GM23338 (cell line): ENCODE results near the gene L3MBTL4. TPM values are rescaled to one million over a fixed set of nuclear protein-coding genes. Genes with fewer than 3 reads are reported as not detected.

ENCODE experiments used
- ATAC-seq: fragments of 200-7000 bp; cut with Tn5 transposase; 3 replicates; pipeline ENCODE4 v1.9.1; 2020
- DNase-seq: peaks from one replicate; pipeline ENCODE4 v3.0.0-alpha.2; 2015; ENCODE audit warnings: low spot score
- H2AFZ ChIP-seq: fragments of 200-600 bp; sonication (generic); 2 replicates; pipeline ENCODE4 v1.8.0; 2016; ENCODE audit warnings: antibody characterized with exemption, mild to moderate bottlenecking, moderate library complexity
- H3F3A ChIP-seq: fragments of 200-600 bp; sonication (generic); replicated peaks from 2 replicates; pipeline ENCODE4 v1.8.0; 2017; ENCODE audit warnings: antibody characterized with exemption, mixed run types, low read depth
- H3K27ac ChIP-seq: fragments of 200-600 bp; sonication (generic); 2 replicates; pipeline ENCODE4 v1.6.1; 2016; ENCODE audit warnings: low read depth
- H3K27me3 ChIP-seq: fragments of 200-600 bp; sonication (generic); 2 replicates; pipeline ENCODE4 v1.8.0; 2016; ENCODE audit warnings: mild to moderate bottlenecking, mixed run types, moderate library complexity; ENCODE audit not compliant: insufficient read depth
- H3K36me3 ChIP-seq: fragments of 200-600 bp; sonication (generic); 2 replicates; pipeline ENCODE4 v1.8.0; 2016; ENCODE audit warnings: mild to moderate bottlenecking; ENCODE audit not compliant: insufficient read depth
- H3K4me1 ChIP-seq: fragments of 200-600 bp; sonication (generic); 2 replicates; pipeline ENCODE4 v1.8.0; 2016; ENCODE audit warnings: mild to moderate bottlenecking, moderate library complexity; ENCODE audit not compliant: insufficient read depth
- H3K4me2 ChIP-seq: fragments of 200-600 bp; sonication (generic); 2 replicates; pipeline ENCODE4 v1.7.1; 2017; ENCODE audit warnings: mixed run types
- H3K4me3 ChIP-seq: fragments of 200-600 bp; sonication (generic); 2 replicates; pipeline ENCODE4 v1.6.1; 2016; ENCODE audit warnings: mixed run types
- H3K79me2 ChIP-seq: fragments of 200-600 bp; sonication (generic); replicated peaks from 2 replicates; pipeline ENCODE4 v1.8.0; 2017; ENCODE audit warnings: mild to moderate bottlenecking; ENCODE audit not compliant: insufficient read depth
- H3K9me2 ChIP-seq: fragments of 200-600 bp; sonication (generic); 2 replicates; pipeline ENCODE4 v1.8.0; 2017; ENCODE audit not compliant: insufficient read depth
- H4K20me1 ChIP-seq: fragments of 200-600 bp; sonication (generic); replicated peaks from 2 replicates; pipeline ENCODE4 v1.8.0; 2017; ENCODE audit warnings: mild to moderate bottlenecking; ENCODE audit not compliant: insufficient read depth
- H3K27ac Mint-ChIP-seq: 2 replicates; pipeline ENCODE4 v1.8.0; 2020; ENCODE audit warnings: inconsistent platforms, mild to moderate bottlenecking, moderate library complexity, mixed read lengths
- H3K27me3 Mint-ChIP-seq: 3 replicates; pipeline ENCODE4 v1.8.0; 2022; ENCODE audit warnings: low read depth, mild to moderate bottlenecking, moderate library complexity, mixed read lengths, inconsistent platforms; ENCODE audit not compliant: insufficient read depth, poor library complexity
- H3K36me3 Mint-ChIP-seq: 3 replicates; pipeline ENCODE4 v1.8.0; 2021; ENCODE audit warnings: low read depth, mild to moderate bottlenecking, inconsistent platforms, moderate library complexity, mixed read lengths
- H3K4me1 Mint-ChIP-seq: 3 replicates; pipeline ENCODE4 v1.8.0; 2020; ENCODE audit warnings: mild to moderate bottlenecking, inconsistent platforms, mixed read lengths
- H3K4me3 Mint-ChIP-seq: 3 replicates; pipeline ENCODE4 v1.8.0; 2021; ENCODE audit warnings: moderate library complexity, mild to moderate bottlenecking, inconsistent platforms, mixed read lengths
- H3K9me3 Mint-ChIP-seq: 3 replicates; pipeline ENCODE4 v1.8.0; 2020; ENCODE audit warnings: moderate library complexity, mild to moderate bottlenecking, inconsistent platforms, mixed read lengths
- CREB1 ChIP-seq: fragments of 250-450 bp; sonication (Bioruptor Pico); IDR thresholded peaks from 2 replicates; pipeline ENCODE4 v1.5.0; 2020; ENCODE audit warnings: low read depth, mild to moderate bottlenecking, moderate library complexity
- CTCF ChIP-seq, 2 experiments: fragments of 200-600 bp in 1 of 2; sonication (generic) in 1 of 2; conservative IDR thresholded peaks; 2 replicates each; pipeline versions ENCODE4 v1.5.1 to v1.6.1; 2016 to 2017; ENCODE audit warnings: antibody characterized with exemption in 2 of 2, low read depth in 2 of 2, mild to moderate bottlenecking in 2 of 2, moderate library complexity in 1 of 2
- EZH2phosphoT487 ChIP-seq: fragments of 200-600 bp; sonication (generic); IDR thresholded peaks from one replicate; pipeline ENCODE4 v1.8.1; 2018; ENCODE audit warnings: antibody characterized with exemption; ENCODE audit not compliant: unreplicated experiment
- JUNB ChIP-seq: IDR thresholded peaks from one replicate; pipeline ENCODE4 v1.6.1; 2016; ENCODE audit warnings: antibody characterized with exemption; ENCODE audit not compliant: unreplicated experiment
- POLR2AphosphoS5 ChIP-seq: IDR thresholded peaks from 2 replicates; pipeline ENCODE4 v1.6.1; 2016; ENCODE audit warnings: antibody characterized with exemption, low read depth
- STAT1 ChIP-seq: IDR thresholded peaks from one replicate; pipeline ENCODE4 v1.6.1; 2016; ENCODE audit warnings: antibody characterized with exemption; ENCODE audit not compliant: unreplicated experiment
- ZNF114 ChIP-seq: fragments of 250-450 bp; sonication (Bioruptor Pico); IDR thresholded peaks from 2 replicates; pipeline ENCODE4 v1.5.0; 2020; ENCODE audit warnings: mild to moderate bottlenecking, moderate library complexity
- polyA plus RNA-seq: library from polyadenylated mRNA; unstranded; fragments of >200 nt; fragmentation: Nextera tagmentation; extraction: Ambion mirVana; gene quantifications from 2 replicates; pipeline ENCODE4 v1.2.1, GENCODE V29; 2016
- total RNA-seq: library from RNA; depleted of rRNA; stranded (reverse); fragments of >200 nt; shearing (Covaris generic); gene quantifications from 2 replicates; pipeline ENCODE4 v1.2.3, GENCODE V29; 2014
- TF ChIP-seq, protein P1 (sequence below): fragments of 250-450 bp; sonication (Bioruptor Pico); IDR thresholded peaks from 2 replicates; pipeline ENCODE4 v1.5.0; 2020; ENCODE audit warnings: mild to moderate bottlenecking, moderate library complexity
- TF ChIP-seq, protein P2 (sequence below): IDR thresholded peaks from one replicate; pipeline ENCODE4 v1.6.1; 2018; ENCODE audit warnings: antibody characterized with exemption; ENCODE audit not compliant: unreplicated experiment
- TF ChIP-seq, protein P3 (sequence below): IDR thresholded peaks from 2 replicates; pipeline ENCODE4 v1.6.1; 2016; ENCODE audit warnings: antibody characterized with exemption

The L3MBTL4 gene
- total and polyA plus RNA-seq, 2 experiments from 2014 or later, result 0.48 to 2.8 TPM

DNA sequence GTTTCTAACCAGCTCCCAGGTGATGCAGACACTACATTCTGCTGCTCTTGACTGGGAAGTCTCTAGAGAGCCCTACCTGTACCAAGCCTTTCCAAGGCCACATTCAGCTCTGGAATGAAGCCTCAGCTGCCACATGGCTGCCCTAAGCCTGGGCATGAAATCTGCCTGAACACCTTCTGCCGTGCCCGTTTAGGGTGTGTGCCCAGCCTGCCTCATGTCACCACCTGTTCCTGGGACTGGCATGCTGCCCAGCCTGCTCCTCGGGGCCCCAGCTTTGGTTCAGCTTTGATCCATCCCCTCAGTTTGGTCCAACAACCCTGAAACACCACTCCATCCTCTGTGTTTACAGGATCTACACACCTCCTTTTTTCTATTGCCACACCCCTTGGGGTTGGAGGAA lies 210.9 kb downstream of the L3MBTL4 start:
- no peak overlapping the region for H2AFZ ChIP-seq
- Mint-ChIP-seq H3K4me3 (no peak overlapping the region), H3K36me3 (no peaks in the 10 kb centered on the region), H3K4me1 (peaks cover 6% of the 10 kb centered on the region), H3K27ac (no peak overlapping the region), H3K9me3 (no peaks in the 10 kb centered on the region), H3K27me3 (no peaks in the 10 kb centered on the region)
- no peak overlapping the region for H3K4me2 ChIP-seq
- H3K4me1 ChIP-seq, result no peaks in the 10 kb centered on the region
- no peaks in the 10 kb centered on the region for H3K27me3 ChIP-seq
- no peaks in the 10 kb centered on the region for H3F3A ChIP-seq
- H3K36me3 ChIP-seq, result no peaks in the 10 kb centered on the region
- no peak for DNase-seq
- no peak for ATAC-seq
- no peak overlapping the region for H3K27ac ChIP-seq
- no peaks in the 10 kb centered on the region for H3K79me2 ChIP-seq
- no peak for TF ChIP-seq JUNB
- H3K4me3 ChIP-seq, result no peak overlapping the region
- H4K20me1 ChIP-seq, result no peaks in the 10 kb centered on the region
- H3K9me2 ChIP-seq, result peaks cover 3% of the 10 kb centered on the region; the same call in 1 of the 2 replicates

- H3K27me3 ChIP-seq, result no peaks in the 10 kb centered on the region
- no peaks in the 10 kb centered on the region for H4K20me1 ChIP-seq
- DNase-seq, result no peak
- no peak overlapping the region for H3K27ac ChIP-seq
- Mint-ChIP-seq H3K4me1 (peaks cover 6% of the 10 kb centered on the region), H3K4me3 (no peak overlapping the region), H3K36me3 (no peaks in the 10 kb centered on the region), H3K9me3 (no peaks in the 10 kb centered on the region), H3K27me3 (no peaks in the 10 kb centered on the region), H3K27ac (no peak overlapping the region)
- no peaks in the 10 kb centered on the region for H3K79me2 ChIP-seq
- H3K36me3 ChIP-seq, result no peaks in the 10 kb centered on the region
- no peaks in the 10 kb centered on the region for H3K4me1 ChIP-seq
- ATAC-seq, result no peak
- no peak overlapping the region for H3K4me3 ChIP-seq
- no peaks in the 10 kb centered on the region for H3F3A ChIP-seq
- no peak overlapping the region for H3K4me2 ChIP-seq
- H2AFZ ChIP-seq, result no peak overlapping the region
- peaks cover 3% of the 10 kb centered on the region; the same call in 1 of the 2 replicates for H3K9me2 ChIP-seq
- TF ChIP-seq, protein P1, sequence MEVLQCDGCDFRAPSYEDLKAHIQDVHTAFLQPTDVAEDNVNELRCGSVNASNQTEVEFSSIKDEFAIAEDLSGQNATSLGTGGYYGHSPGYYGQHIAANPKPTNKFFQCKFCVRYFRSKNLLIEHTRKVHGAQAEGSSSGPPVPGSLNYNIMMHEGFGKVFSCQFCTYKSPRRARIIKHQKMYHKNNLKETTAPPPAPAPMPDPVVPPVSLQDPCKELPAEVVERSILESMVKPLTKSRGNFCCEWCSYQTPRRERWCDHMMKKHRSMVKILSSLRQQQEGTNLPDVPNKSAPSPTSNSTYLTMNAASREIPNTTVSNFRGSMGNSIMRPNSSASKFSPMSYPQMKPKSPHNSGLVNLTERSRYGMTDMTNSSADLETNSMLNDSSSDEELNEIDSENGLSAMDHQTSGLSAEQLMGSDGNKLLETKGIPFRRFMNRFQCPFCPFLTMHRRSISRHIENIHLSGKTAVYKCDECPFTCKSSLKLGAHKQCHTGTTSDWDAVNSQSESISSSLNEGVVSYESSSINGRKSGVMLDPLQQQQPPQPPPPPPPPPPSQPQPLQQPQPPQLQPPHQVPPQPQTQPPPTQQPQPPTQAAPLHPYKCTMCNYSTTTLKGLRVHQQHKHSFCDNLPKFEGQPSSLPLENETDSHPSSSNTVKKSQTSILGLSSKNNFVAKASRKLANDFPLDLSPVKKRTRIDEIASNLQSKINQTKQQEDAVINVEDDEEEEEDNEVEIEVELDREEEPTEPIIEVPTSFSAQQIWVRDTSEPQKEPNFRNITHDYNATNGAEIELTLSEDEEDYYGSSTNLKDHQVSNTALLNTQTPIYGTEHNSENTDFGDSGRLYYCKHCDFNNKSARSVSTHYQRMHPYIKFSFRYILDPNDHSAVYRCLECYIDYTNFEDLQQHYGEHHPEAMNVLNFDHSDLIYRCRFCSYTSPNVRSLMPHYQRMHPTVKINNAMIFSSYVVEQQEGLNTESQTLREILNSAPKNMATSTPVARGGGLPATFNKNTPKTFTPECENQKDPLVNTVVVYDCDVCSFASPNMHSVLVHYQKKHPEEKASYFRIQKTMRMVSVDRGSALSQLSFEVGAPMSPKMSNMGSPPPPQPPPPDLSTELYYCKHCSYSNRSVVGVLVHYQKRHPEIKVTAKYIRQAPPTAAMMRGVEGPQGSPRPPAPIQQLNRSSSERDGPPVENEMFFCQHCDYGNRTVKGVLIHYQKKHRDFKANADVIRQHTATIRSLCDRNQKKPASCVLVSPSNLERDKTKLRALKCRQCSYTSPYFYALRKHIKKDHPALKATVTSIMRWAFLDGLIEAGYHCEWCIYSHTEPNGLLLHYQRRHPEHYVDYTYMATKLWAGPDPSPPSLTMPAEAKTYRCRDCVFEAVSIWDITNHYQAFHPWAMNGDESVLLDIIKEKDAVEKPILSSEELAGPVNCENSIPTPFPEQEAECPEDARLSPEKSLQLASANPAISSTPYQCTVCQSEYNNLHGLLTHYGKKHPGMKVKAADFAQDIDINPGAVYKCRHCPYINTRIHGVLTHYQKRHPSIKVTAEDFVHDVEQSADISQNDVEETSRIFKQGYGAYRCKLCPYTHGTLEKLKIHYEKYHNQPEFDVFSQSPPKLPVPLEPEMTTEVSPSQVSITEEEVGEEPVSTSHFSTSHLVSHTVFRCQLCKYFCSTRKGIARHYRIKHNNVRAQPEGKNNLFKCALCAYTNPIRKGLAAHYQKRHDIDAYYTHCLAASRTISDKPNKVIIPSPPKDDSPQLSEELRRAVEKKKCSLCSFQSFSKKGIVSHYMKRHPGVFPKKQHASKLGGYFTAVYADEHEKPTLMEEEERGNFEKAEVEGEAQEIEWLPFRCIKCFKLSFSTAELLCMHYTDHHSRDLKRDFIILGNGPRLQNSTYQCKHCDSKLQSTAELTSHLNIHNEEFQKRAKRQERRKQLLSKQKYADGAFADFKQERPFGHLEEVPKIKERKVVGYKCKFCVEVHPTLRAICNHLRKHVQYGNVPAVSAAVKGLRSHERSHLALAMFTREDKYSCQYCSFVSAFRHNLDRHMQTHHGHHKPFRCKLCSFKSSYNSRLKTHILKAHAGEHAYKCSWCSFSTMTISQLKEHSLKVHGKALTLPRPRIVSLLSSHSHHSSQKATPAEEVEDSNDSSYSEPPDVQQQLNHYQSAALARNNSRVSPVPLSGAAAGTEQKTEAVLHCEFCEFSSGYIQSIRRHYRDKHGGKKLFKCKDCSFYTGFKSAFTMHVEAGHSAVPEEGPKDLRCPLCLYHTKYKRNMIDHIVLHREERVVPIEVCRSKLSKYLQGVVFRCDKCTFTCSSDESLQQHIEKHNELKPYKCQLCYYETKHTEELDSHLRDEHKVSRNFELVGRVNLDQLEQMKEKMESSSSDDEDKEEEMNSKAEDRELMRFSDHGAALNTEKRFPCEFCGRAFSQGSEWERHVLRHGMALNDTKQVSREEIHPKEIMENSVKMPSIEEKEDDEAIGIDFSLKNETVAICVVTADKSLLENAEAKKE (CRISPR knock-in tag), result no peak
- TF ChIP-seq, protein P2, sequence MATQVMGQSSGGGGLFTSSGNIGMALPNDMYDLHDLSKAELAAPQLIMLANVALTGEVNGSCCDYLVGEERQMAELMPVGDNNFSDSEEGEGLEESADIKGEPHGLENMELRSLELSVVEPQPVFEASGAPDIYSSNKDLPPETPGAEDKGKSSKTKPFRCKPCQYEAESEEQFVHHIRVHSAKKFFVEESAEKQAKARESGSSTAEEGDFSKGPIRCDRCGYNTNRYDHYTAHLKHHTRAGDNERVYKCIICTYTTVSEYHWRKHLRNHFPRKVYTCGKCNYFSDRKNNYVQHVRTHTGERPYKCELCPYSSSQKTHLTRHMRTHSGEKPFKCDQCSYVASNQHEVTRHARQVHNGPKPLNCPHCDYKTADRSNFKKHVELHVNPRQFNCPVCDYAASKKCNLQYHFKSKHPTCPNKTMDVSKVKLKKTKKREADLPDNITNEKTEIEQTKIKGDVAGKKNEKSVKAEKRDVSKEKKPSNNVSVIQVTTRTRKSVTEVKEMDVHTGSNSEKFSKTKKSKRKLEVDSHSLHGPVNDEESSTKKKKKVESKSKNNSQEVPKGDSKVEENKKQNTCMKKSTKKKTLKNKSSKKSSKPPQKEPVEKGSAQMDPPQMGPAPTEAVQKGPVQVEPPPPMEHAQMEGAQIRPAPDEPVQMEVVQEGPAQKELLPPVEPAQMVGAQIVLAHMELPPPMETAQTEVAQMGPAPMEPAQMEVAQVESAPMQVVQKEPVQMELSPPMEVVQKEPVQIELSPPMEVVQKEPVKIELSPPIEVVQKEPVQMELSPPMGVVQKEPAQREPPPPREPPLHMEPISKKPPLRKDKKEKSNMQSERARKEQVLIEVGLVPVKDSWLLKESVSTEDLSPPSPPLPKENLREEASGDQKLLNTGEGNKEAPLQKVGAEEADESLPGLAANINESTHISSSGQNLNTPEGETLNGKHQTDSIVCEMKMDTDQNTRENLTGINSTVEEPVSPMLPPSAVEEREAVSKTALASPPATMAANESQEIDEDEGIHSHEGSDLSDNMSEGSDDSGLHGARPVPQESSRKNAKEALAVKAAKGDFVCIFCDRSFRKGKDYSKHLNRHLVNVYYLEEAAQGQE, result no peak
- TF ChIP-seq JUNB (no peak), STAT1 (no peak), CREB1 (CRISPR knock-in tag) (no peak), POLR2AphosphoS5 (no peak), CTCF (conservative IDR thresholded peaks at IDR 0.05; ENCODE audit: low read depth in 2 of 2) (no peak), ZNF114 (CRISPR knock-in tag) (no peak), EZH2phosphoT487 (no peak)
- TF ChIP-seq, protein P3, sequence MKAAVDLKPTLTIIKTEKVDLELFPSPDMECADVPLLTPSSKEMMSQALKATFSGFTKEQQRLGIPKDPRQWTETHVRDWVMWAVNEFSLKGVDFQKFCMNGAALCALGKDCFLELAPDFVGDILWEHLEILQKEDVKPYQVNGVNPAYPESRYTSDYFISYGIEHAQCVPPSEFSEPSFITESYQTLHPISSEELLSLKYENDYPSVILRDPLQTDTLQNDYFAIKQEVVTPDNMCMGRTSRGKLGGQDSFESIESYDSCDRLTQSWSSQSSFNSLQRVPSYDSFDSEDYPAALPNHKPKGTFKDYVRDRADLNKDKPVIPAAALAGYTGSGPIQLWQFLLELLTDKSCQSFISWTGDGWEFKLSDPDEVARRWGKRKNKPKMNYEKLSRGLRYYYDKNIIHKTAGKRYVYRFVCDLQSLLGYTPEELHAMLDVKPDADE, result no peak
Measured at GRCh38 chr18:6202861-6203260, 211.8 kb downstream of the L3MBTL4 start.
